ENCODE results near the gene AGPAT2. TPM values are rescaled to one million over a fixed set of nuclear protein-coding genes. Genes with fewer than 3 reads are reported as not detected.

AGPAT2 gene
- polyA plus RNA-seq, 2 donors = 90.7 to 100 TPM

GRCh38 chr9:136696502-136696901 lies 9.2 kb upstream of the AGPAT2 start:
- Histone ChIP-seq H3K9me3 (ENCODE audit: control insufficient read depth in 2 of 2, insufficient read depth in 1 of 2, low read depth in 1 of 2, low read length in 1 of 2) (no peaks in the 10 kb centered on the region), H3K36me3 (ENCODE audit: control insufficient read depth in 2 of 2, insufficient read depth in 2 of 2, low read length in 1 of 2) (no peaks in the 10 kb centered on the region), H3K27ac (ENCODE audit: low read depth in 2 of 2, low read length in 1 of 2) (no peak overlapping the region), H3K4me3 (ENCODE audit: low read depth in 1 of 2, low read length in 2 of 2) (no peak overlapping the region), H3K27me3 (ENCODE audit: control insufficient read depth in 1 of 2, insufficient read depth in 2 of 2, low read length in 2 of 2) (no peaks in the 10 kb centered on the region), H3K4me1 (ENCODE audit: control insufficient read depth in 2 of 2, insufficient read depth in 2 of 2, low read length in 1 of 2) (peaks cover 0 to 25% of the 10 kb centered on the region in 2 donors)
- 60 to 70% methylated on average over 9 of the region's 9 CpGs for WGBS, 2 donors

- 62 to 82% methylated on average over 23 of the region's 23 CpGs for WGBS, 2 donors
- Histone ChIP-seq H3K36me3 (ENCODE audit: control insufficient read depth in 2 of 2, insufficient read depth in 2 of 2, low read length in 1 of 2) (no peaks in the 10 kb centered on the region), H3K4me3 (ENCODE audit: low read depth in 1 of 2, low read length in 2 of 2) (no peak overlapping the region), H3K27me3 (ENCODE audit: control insufficient read depth in 1 of 2, insufficient read depth in 2 of 2, low read length in 2 of 2) (no peaks in the 10 kb centered on the region), H3K27ac (ENCODE audit: low read depth in 2 of 2, low read length in 1 of 2) (no peak overlapping the region), H3K4me1 (ENCODE audit: control insufficient read depth in 2 of 2, insufficient read depth in 2 of 2, low read length in 1 of 2) (peaks cover 0 to 30% of the 10 kb centered on the region in 2 donors), H3K9me3 (ENCODE audit: control insufficient read depth in 2 of 2, insufficient read depth in 1 of 2, low read depth in 1 of 2, low read length in 1 of 2) (no peaks in the 10 kb centered on the region)
These were observed 8.7 kb upstream of the AGPAT2 start for GRCh38 chr9:136695955-136696354.

GRCh38 chr9:136695435-136695895 lies 8.2 kb upstream of the AGPAT2 start:
- Histone ChIP-seq H3K9me3 (ENCODE audit: control insufficient read depth in 2 of 2, insufficient read depth in 1 of 2, low read depth in 1 of 2, low read length in 1 of 2) (no peaks in the 10 kb centered on the region), H3K4me1 (ENCODE audit: control insufficient read depth in 2 of 2, insufficient read depth in 2 of 2, low read length in 1 of 2) (peaks cover 0 to 35% of the 10 kb centered on the region in 2 donors), H3K36me3 (ENCODE audit: control insufficient read depth in 2 of 2, insufficient read depth in 2 of 2, low read length in 1 of 2) (no peaks in the 10 kb centered on the region), H3K27ac (ENCODE audit: low read depth in 2 of 2, low read length in 1 of 2) (peak overlapping the region in 1 of 2 donors; percentile 8), H3K4me3 (ENCODE audit: low read depth in 1 of 2, low read length in 2 of 2) (no peak overlapping the region), H3K27me3 (ENCODE audit: control insufficient read depth in 1 of 2, insufficient read depth in 2 of 2, low read length in 2 of 2) (no peaks in the 10 kb centered on the region)
- WGBS, 2 donors = 58 to 62% methylated on average over 10 of the region's 10 CpGs

- no peaks in the 10 kb centered on the region for H3K9me3 ChIP-seq (ENCODE audit: control insufficient read depth in 2 of 2, insufficient read depth in 1 of 2, low read depth in 1 of 2, low read length in 1 of 2)
- H3K36me3 ChIP-seq (ENCODE audit: control insufficient read depth in 2 of 2, insufficient read depth in 2 of 2, low read length in 1 of 2) = no peaks in the 10 kb centered on the region
- no peaks in the 10 kb centered on the region for H3K27me3 ChIP-seq (ENCODE audit: control insufficient read depth in 1 of 2, insufficient read depth in 2 of 2, low read length in 2 of 2)
- 78 to 86% methylated on average over 11 of the region's 11 CpGs for WGBS, 2 donors
- H3K27ac ChIP-seq (ENCODE audit: low read depth in 2 of 2, low read length in 1 of 2) = no peak overlapping the region
- H3K4me1 ChIP-seq (ENCODE audit: control insufficient read depth in 2 of 2, insufficient read depth in 2 of 2, low read length in 1 of 2) = peaks cover 0 to 41% of the 10 kb centered on the region in 2 donors
- H3K4me3 ChIP-seq (ENCODE audit: low read depth in 1 of 2, low read length in 2 of 2) = no peak overlapping the region
These were observed 7.6 kb upstream of the AGPAT2 start for GRCh38 chr9:136694872-136695247.

GRCh38 chr9:136694163-136694871 lies 7.1 kb upstream of the AGPAT2 start:
- peaks cover 0 to 41% of the 10 kb centered on the region in 2 donors for H3K4me1 ChIP-seq (ENCODE audit: control insufficient read depth in 2 of 2, insufficient read depth in 2 of 2, low read length in 1 of 2)
- no peaks in the 10 kb centered on the region for H3K27me3 ChIP-seq (ENCODE audit: control insufficient read depth in 1 of 2, insufficient read depth in 2 of 2, low read length in 2 of 2)
- H3K9me3 ChIP-seq (ENCODE audit: control insufficient read depth in 2 of 2, insufficient read depth in 1 of 2, low read depth in 1 of 2, low read length in 1 of 2) = no peaks in the 10 kb centered on the region
- H3K27ac ChIP-seq (ENCODE audit: low read depth in 2 of 2, low read length in 1 of 2) = peak overlapping the region; percentile 90 to 91
- H3K36me3 ChIP-seq (ENCODE audit: control insufficient read depth in 2 of 2, insufficient read depth in 2 of 2, low read length in 1 of 2) = no peaks in the 10 kb centered on the region
- WGBS, 2 donors = 29 to 32% methylated on average over 28 to 32 of the region's 32 CpGs
- no peak overlapping the region for H3K4me3 ChIP-seq (ENCODE audit: low read depth in 1 of 2, low read length in 2 of 2)

- 48 to 52% methylated on average over 15 of the region's 15 CpGs for WGBS, 2 donors
- Histone ChIP-seq H3K27me3 (ENCODE audit: control insufficient read depth in 1 of 2, insufficient read depth in 2 of 2, low read length in 2 of 2) (no peaks in the 10 kb centered on the region), H3K36me3 (ENCODE audit: control insufficient read depth in 2 of 2, insufficient read depth in 2 of 2, low read length in 1 of 2) (no peaks in the 10 kb centered on the region), H3K27ac (ENCODE audit: low read depth in 2 of 2, low read length in 1 of 2) (peak overlapping the region; percentile 91), H3K4me3 (ENCODE audit: low read depth in 1 of 2, low read length in 2 of 2) (no peak overlapping the region), H3K9me3 (ENCODE audit: control insufficient read depth in 2 of 2, insufficient read depth in 1 of 2, low read depth in 1 of 2, low read length in 1 of 2) (no peaks in the 10 kb centered on the region), H3K4me1 (ENCODE audit: control insufficient read depth in 2 of 2, insufficient read depth in 2 of 2, low read length in 1 of 2) (peaks cover 0 to 43% of the 10 kb centered on the region in 2 donors)
These were observed 6.4 kb upstream of the AGPAT2 start for GRCh38 chr9:136693490-136694162.

GRCh38 chr9:136693135-136693489 lies 5.9 kb upstream of the AGPAT2 start:
- 54 to 66% methylated on average over 14 of the region's 14 CpGs for WGBS, 2 donors
- no peaks in the 10 kb centered on the region for H3K9me3 ChIP-seq (ENCODE audit: control insufficient read depth in 2 of 2, insufficient read depth in 1 of 2, low read depth in 1 of 2, low read length in 1 of 2)
- peak overlapping the region; percentile 91 for H3K27ac ChIP-seq (ENCODE audit: low read depth in 2 of 2, low read length in 1 of 2)
- no peaks in the 10 kb centered on the region for H3K36me3 ChIP-seq (ENCODE audit: control insufficient read depth in 2 of 2, insufficient read depth in 2 of 2, low read length in 1 of 2)
- no peaks in the 10 kb centered on the region for H3K27me3 ChIP-seq (ENCODE audit: control insufficient read depth in 1 of 2, insufficient read depth in 2 of 2, low read length in 2 of 2)
- no peak overlapping the region for H3K4me3 ChIP-seq (ENCODE audit: low read depth in 1 of 2, low read length in 2 of 2)
- H3K4me1 ChIP-seq (ENCODE audit: control insufficient read depth in 2 of 2, insufficient read depth in 2 of 2, low read length in 1 of 2) = peaks cover 1 to 46% of the 10 kb centered on the region in 2 donors

- 87 to 88% methylated on average over 46 of the region's 46 CpGs for WGBS, 2 donors
- no peak overlapping the region for H3K4me3 ChIP-seq (ENCODE audit: low read depth in 1 of 2, low read length in 2 of 2)
- no peaks in the 10 kb centered on the region for H3K9me3 ChIP-seq (ENCODE audit: control insufficient read depth in 2 of 2, insufficient read depth in 1 of 2, low read depth in 1 of 2, low read length in 1 of 2)
- H3K36me3 ChIP-seq (ENCODE audit: control insufficient read depth in 2 of 2, insufficient read depth in 2 of 2, low read length in 1 of 2) = no peaks in the 10 kb centered on the region
- peak overlapping the region in 1 of 2 donors; percentile 91 for H3K27ac ChIP-seq (ENCODE audit: low read depth in 2 of 2, low read length in 1 of 2)
- peaks cover 3 to 50% of the 10 kb centered on the region in 2 donors for H3K4me1 ChIP-seq (ENCODE audit: control insufficient read depth in 2 of 2, insufficient read depth in 2 of 2, low read length in 1 of 2)
- no peaks in the 10 kb centered on the region for H3K27me3 ChIP-seq (ENCODE audit: control insufficient read depth in 1 of 2, insufficient read depth in 2 of 2, low read length in 2 of 2)
These were observed 5.2 kb upstream of the AGPAT2 start for GRCh38 chr9:136692185-136693134.
